DLD1 (cell line): ENCODE results near the gene GKN1.
"Not testable (repeated sequence)": the region's sequence is repeated elsewhere in the genome, so short reads cannot be mapped to it uniquely, and the experiment has no call there.

Experiments used
- in situ Hi-C: cut with HindIII; loops from 2 replicates; pipeline ENCODE4 v1.10.0; 2017; ENCODE audit warnings: low sequenced_read_pairs

GKN1 gene

DNA sequence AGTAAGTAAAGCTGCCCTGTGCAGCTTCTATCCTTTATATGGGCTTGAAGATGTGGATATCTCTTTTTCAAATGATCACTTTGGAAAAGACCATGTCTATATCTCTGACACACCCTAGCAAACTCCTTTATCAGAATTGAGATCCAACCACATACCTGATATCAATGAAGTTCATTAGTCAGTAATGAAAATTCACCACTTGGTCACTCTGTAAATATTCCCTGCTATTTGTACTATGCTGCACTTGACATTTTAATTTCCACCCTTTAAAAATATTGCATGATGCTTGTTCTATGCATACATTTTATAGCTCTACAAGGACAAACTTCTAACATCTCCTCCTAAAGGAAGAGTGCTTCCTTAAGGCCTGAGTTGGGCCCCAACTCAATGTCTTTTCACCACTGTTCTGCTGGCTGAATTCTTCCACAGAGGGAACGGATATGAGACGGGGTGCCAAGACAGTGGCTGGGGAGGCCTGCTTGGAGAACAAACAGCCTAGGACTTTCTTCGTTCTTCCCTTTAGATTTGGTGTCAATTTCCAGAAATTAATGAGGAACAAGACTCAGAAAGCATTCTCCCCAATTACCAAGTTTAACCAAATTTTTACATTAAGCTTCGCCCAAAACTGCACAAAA, 21.4 kb upstream of the GKN1 start, which contains the start of gene GKN2:
Gene GKN2, minus strand, starts transcription at position 7 of the 635 bp plus-strand sequence. CDS start 32 bp downstream, outside the sequence.
- in situ Hi-C loops, result no loop called here

DNA sequence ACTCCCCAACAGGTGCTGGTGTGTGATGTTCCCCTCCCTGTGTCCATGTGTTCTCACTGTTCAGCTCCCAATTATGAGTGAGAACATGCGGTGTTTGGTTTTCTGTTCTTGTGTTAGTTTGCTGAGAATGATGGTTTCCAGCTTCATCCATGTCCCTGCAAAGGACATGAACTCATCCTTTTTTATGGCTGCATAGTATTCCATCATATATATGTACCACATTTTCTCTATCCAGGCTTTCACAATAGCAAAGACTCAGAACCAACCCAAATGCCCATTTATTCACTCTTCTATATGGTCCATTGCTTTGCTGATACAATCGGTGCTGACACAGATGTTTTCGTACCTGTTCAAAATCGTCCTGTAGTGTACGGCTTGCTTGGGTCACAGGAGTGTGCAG, 19.0 kb upstream of the GKN1 start:
- in situ Hi-C loops, result not testable (repeated sequence)

DNA sequence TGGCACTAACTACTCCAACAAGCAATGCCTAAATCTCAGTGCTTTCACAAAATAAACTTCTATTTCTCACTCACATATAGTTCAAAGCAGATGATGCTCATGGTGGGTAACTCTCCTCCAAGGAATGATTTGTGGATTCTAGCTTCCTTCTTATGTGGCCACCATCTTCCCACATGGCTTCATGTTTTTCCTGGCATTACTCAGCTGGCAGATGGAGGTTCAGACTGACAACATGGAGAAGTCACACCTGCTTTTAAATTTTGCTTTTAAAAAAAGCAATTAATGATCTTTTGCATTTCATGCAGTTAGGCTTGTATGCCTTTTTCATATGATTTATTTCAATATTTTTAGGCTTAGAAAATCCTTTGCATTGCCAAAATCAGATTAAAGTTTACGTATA, 15.4 kb upstream of the GKN1 start:
- in situ Hi-C loops, result no loop called here

- in situ Hi-C loops, result no loop called here
Measured at GRCh38 chr2:68961380-68961779, 13.1 kb upstream of the GKN1 start.

GRCh38 chr2:68964282-68964681, 10.2 kb upstream of the GKN1 start:
- in situ Hi-C loops, result no loop called here

DNA sequence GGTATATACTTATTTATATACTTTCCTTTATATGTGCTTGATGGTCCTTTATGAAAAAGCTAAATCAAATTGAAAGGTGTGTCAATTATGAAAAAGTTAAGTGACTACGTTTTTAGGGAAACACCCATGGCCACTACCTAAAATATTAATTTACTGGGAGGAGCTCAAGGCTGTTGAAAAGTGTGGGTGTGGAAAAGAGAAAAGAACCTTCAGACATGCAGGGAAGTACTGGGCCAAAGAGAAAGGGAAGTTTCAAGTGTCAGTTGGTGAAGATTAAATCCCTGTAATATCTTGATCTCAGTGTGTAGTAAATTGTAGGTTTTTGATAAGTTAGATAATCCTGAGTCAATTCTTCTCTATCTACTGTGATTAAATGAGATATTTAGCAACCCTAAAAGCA, 6.2 kb upstream of the GKN1 start:
- in situ Hi-C loops, result no loop called here

DNA sequence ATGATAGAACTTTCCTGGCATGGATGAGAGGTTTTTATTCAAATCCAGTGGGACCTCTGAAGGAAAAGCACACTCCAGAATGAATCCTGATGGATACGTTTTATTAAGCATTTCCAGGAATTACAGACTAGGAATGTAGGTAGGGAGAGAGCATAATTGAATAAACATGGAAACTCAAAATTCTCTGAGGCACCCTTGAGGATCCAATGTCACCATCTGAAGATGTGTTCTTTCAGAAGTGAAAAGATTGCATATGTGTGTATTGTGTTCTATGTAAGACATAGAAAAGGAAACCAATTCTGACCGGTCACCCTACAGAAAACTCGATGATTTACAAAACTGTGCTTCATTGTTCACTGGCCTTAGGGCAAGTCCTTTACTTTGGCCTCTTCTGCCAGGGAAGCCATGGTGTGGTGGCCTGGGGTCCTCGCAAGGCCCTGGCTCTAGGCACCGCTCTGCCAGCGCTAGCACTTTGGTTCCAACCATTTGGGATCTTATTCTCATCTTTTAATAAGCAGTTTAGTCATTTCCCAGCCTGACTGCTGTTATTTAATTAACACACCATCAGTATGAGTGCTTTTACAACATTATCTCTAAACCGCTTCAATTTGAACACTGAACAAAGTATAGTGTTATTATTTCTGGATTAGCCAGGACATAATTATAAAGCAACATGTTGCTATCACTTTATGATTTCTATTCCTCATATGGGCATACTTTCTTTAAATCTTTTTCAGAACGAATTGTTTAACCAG, 4.5 kb upstream of the GKN1 start:
- in situ Hi-C loops, result no loop called here

- in situ Hi-C loops, result no loop called here
Measured at GRCh38 chr2:68970566-68971265, 3.7 kb upstream of the GKN1 start.

DNA sequence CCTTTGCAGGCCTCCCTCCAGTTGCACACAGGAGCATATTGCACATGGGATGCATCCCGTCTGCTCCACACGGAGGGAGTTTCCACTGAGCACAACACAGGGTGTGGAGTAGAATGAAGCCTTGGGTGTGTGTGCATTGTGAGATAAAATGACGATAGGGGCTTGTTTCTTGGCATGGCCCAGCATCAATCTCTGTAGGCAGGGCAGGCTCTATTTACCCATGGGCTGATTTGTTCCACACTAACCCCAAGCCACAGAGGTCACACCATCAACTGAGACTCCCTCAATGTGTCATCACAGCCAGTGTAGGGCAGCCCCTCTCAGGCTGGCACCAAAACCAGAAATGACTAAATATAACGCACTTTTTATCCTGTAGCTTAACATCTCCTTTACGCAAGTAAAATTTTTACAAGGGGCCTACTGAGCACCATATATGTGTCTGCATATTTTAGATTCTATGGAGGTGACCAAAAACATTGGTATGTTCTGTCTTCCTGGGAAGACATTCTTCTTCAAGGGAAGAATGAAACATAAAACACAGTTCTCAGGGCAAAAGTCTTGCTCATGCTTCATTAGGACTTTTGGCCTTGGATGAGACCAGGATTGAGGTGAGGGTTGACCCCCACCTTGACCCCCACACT, 2.7 kb upstream of the GKN1 start:
- in situ Hi-C loops, result no loop called here

DNA sequence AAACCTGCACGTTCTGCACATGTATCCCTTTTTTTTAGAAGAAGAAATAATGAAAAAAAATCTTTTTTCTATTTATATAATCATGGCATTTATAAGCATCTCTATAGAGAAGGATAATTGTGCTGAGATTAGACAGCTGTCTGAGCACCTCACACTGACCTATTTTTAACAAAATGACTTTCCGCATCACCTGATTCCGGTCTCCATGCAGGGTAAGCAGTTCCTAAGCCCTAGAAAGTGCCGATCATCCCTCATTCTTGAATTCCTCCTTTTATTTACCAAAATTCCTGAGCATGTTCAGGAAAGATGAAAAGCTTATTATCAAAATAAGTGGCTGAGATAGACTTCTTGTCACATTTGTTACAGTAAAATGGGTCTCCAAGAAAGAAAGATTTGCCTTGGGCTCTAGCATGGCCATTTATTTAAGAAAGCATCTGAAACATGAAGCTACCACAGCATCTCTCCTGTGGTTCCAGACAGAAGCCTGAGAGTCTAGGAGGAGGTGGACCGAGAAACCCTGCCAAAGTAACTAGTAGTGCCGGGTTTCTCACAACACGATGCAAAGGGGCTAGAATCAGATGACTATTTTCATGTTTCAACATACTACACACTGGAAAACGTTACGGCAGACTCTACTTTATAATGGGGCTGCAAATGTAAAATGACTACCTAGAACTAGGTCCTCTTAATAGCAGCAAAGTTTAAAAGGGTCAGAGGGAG, 670 bp downstream of the GKN1 start:
- in situ Hi-C loops, result no loop called here

DNA sequence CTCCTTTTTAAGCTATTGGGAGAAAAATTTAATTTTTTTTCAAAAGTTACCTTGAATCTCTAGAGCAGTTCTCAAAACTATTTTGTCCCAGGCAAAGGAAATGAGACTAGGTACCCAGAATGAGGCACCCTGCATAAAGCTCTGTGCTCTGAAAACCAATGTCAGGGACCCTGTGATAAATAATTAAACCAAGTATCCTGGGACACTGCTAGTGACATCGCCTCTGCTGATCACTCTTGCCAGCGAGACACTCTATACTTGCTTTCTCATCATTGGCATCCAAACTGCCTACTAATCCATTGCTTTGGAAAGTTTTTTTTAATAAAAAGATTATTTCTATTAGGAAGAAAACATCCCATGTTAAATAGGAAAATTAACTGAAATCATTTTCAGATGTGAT, 1.4 kb downstream of the GKN1 start:
- in situ Hi-C loops, result no loop called here

DNA sequence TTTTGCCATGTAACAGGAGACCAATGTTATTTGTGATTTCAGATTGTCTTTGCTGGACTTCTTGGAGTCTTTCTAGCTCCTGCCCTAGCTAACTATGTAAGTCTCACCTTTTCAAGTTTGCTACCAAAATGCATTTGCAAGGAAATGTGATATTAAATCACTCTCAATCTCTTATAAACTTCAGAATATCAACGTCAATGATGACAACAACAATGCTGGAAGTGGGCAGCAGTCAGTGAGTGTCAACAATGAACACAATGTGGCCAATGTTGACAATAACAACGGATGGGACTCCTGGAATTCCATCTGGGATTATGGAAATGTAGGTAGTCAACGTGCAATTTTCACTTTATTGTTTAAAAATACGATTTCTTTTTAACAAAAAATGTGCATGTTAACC, 3.0 kb downstream of the GKN1 start:
- in situ Hi-C loops, result no loop called here

GRCh38 chr2:68978098-68978497, 3.7 kb downstream of the GKN1 start:
- in situ Hi-C loops, result no loop called here

GRCh38 chr2:68980956-68981355, 6.5 kb downstream of the GKN1 start:
- in situ Hi-C loops, result no loop called here

- in situ Hi-C loops, result no loop called here
Measured at GRCh38 chr2:68987021-68987503, 12.6 kb downstream of the GKN1 start.

- in situ Hi-C loops, result no loop called here
Measured at GRCh38 chr2:68989035-68989434, 14.6 kb downstream of the GKN1 start.

GRCh38 chr2:68992341-68992740, 17.9 kb downstream of the GKN1 start:
- in situ Hi-C loops, result no loop called here

GRCh38 chr2:68992933-68993332, 18.5 kb downstream of the GKN1 start:
- in situ Hi-C loops, result no loop called here

DNA sequence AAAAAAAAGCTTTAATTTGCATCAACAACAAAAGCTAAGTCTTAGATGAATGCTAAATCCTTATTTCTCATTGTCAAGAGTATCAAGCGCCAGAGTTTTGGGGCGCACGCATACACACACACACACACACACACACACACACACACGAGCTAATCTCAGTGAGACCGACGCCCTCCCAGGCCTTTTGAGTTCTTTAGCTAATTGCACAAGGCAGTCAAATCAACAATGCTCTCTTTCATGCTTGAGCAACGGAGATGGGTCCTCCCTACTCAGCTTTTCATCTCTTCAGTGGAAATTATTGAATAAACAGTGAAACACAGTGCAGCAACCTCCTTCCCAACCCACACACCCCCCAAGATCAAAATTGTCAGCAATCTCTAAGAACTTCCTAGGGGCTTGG, 19.2 kb downstream of the GKN1 start:
- in situ Hi-C loops, result no loop called here

DNA sequence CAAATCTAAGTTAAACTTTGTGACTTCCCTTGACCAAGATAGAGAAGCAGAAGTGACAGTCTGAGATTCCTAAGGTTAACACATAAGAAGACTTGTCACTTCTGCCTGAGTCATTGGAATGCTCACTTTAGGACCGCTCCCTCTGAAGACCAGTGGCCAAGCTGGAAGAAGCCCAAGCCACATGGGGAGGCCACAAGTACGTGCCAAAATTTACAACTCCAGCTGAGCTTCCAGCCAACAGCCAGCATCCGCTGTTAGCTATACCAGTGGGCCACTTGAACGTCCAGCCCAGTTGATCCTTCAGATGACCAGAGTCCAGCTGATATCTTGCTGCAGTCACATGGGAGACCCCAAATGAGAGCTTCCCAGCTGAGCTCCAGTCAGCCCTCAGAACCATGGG, 20.4 kb downstream of the GKN1 start:
- in situ Hi-C loops, result no loop called here

GRCh38 chr2:68995916-68996315, 21.5 kb downstream of the GKN1 start:
- in situ Hi-C loops, result no loop called here
